HG02642 (cell line): ENCODE data around the gene OR2A12.
"Not testable (repeated sequence)": the region's sequence is repeated elsewhere in the genome, so short reads cannot be mapped to it uniquely, and the experiment has no call there.

ENCODE experiments used
- ATAC-seq: cut with Tn5 transposase; IDR thresholded peaks from one replicate; pipeline ENCODE4 v1.9.1; 2021; ENCODE audit warnings: mild to moderate bottlenecking; ENCODE audit not compliant: unreplicated experiment, poor library complexity

Gene OR2A12, protein sequence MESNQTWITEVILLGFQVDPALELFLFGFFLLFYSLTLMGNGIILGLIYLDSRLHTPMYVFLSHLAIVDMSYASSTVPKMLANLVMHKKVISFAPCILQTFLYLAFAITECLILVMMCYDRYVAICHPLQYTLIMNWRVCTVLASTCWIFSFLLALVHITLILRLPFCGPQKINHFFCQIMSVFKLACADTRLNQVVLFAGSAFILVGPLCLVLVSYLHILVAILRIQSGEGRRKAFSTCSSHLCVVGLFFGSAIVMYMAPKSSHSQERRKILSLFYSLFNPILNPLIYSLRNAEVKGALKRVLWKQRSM

GRCh38 chr7:144085978-144086377, at the start of gene OR2A12:
OR2A12 (plus strand) TSS chr7:144086278; CDS start chr7:144095108, 8,830 bp downstream.
- no peak for ATAC-seq

DNA sequence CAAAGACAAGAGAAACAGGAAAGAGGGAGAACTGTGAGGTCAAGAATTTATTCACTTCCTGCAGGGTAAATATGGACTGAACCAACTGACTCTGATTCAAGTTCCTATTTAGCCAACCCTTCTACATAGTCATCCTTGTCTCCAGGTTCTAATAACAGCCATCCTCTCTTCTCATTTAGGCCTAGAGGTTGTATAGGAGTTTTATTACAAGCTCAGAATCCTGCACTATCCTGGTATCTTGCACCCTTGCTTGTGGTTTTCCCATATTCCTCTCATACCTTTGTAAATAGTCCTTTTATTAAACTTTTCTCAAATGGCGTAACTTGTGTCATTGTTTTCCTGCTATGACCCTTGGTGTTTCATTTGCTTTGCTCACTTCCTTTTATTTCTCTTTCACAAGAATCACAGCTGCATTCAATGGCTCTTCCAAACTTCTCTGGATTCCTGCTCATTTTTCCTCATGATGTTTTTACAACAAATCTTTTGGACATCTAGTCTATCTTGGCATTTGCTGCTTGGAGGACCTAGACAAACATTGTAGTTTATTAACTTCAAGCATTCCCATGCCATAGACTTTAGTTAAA, 49.7 kb upstream of the OR2A12 start:
- no peak for ATAC-seq

- no peak for ATAC-seq
These were observed 48.6 kb upstream of the OR2A12 start for GRCh38 chr7:144037414-144038035.

GRCh38 chr7:144038887-144039286, 47.2 kb upstream of the OR2A12 start:
- no peak for ATAC-seq

DNA sequence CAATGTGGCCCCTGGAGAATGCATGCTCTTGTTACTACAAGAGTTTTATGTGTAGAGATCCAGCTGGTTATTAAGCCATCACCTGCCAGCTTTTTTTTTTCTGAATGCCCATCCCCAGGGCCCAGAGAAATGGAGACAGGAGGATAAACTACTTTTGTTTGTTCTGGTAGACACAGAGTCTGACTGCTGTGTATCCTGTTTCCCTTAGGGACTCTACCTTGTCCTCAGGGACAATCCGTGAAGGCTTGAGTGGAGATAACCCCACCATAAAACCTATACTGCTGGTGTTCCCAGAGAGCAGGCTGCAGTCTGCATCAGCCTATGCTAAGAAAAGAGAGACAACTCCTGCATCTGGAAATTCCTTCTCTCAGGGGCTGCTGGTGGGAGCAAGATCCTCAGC, 37.4 kb upstream of the OR2A12 start, which contains the start of gene OR2A5:
Gene OR2A5, plus strand, starts transcription at position 301 of the 400 bp plus-strand sequence. CDS start 1,454 bp downstream, outside the sequence.
- no peak for ATAC-seq

DNA sequence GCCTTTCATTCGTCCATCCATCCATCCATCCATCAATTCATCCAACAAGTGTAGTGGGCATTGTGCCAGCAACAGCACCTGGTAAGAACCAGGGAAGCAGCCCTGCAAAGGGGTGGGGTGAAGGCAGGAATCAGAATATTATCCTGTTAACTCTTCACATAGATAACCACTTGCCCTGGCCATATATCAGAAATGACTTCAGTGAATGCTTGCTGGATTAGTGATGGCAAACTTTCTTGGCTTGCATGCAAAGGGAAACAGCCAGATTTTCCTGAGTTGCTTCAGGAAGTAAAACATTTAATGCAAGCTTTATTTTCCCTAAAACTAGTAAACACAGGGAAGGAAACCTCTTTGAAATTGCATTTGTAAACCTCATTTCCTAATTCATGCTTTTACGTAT, 36.6 kb upstream of the OR2A12 start:
- no peak for ATAC-seq

- no peak for ATAC-seq
These were observed 36.0 kb upstream of the OR2A12 start for GRCh38 chr7:144050093-144050492.

DNA sequence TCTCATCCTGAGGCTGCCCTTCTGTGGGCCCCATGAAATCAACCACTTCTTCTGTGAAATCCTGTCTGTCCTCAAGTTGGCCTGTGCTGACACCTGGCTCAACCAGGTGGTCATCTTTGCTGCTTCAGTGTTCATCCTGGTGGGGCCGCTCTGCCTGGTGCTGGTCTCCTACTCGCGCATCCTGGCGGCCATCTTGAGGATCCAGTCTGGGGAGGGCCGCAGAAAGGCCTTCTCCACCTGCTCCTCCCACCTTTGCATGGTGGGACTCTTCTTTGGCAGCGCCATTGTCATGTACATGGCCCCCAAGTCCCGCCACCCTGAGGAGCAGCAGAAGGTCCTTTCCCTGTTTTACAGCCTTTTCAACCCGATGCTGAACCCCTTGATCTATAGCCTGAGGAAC, 35.2 kb upstream of the OR2A12 start:
- not testable (repeated sequence) for ATAC-seq

GRCh38 chr7:144057954-144058353, 28.1 kb upstream of the OR2A12 start:
- ATAC-seq, result no peak

DNA sequence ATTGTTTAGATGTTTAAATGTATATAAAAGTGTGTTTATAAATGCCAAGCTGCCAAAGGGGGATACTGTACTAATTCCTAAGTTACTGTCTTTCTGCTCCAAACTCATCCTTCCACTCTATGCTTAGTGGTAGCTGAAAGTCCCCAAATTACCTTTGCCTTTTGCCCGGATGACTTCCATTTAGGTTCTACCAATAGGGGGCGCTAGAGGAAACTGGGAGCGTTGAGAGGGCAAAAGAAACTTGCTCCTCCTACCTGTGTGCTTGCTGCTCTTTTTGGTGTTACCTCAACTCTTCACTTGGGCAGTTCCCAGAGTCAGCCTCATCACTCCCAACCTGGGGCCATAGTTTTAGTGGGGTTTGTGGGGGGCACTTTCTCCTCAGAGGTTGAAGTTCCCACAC, 22.4 kb upstream of the OR2A12 start:
- ATAC-seq, result no peak

- ATAC-seq, result no peak
These were observed 16.6 kb upstream of the OR2A12 start, which contains the start of gene OR2A25 for GRCh38 chr7:144069511-144069910. OR2A25 (plus strand) TSS chr7:144069811; CDS start chr7:144074220, 4,409 bp downstream.

- ATAC-seq, result no peak
These were observed 16.1 kb upstream of the OR2A12 start for GRCh38 chr7:144069953-144070352.

GRCh38 chr7:144074374-144074773, 11.7 kb upstream of the OR2A12 start:
- ATAC-seq, result no peak

GRCh38 chr7:144086730-144087129, 652 bp downstream of the OR2A12 start:
- no peak for ATAC-seq

GRCh38 chr7:144087230-144087629, 1.2 kb downstream of the OR2A12 start:
- ATAC-seq, result no peak

GRCh38 chr7:144090667-144091066, 4.6 kb downstream of the OR2A12 start:
- no peak for ATAC-seq

GRCh38 chr7:144098776-144099175, 12.7 kb downstream of the OR2A12 start:
- no peak for ATAC-seq

- no peak for ATAC-seq
These were observed 14.5 kb downstream of the OR2A12 start for GRCh38 chr7:144100607-144101006.

DNA sequence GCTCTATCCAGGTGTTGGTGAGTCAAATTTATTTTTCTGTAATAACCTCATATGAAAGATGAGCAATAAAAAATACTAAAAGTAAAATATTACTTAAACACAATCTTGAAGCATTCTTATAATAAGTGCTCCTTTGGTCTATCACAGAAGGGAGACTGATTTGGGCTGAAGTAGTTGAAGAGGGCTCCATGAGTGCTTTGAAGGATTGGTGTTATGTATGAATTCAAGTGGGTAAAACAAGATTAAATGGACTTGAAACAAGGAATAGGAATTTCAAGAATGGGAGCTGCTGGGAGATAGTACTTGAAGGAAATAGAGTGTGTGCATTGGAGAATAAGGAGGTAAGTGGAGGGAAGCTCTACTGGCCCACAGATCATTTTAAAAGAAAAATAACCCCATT, 16.0 kb downstream of the OR2A12 start:
- no peak for ATAC-seq

GRCh38 chr7:144105211-144105610, 19.1 kb downstream of the OR2A12 start:
- ATAC-seq, result no peak

DNA sequence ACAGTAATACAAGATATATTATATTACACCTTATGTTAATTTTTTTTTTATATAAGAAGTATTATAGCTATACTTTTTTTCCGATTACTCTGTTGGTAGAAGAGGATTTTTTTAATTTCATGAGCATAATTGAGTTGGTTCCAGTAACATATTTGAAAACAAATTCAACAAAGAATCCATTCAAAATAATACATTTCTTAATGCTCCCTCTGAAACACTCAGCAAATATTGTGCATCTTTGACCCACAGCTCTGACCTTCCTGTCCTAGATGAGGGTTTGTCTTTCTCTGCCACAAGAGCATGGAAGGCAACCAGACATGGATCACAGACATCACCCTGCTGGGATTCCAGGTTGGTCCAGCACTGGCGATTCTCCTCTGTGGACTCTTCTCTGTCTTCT, 23.2 kb downstream of the OR2A12 start, which contains the start of gene OR2A2:
Gene OR2A2, plus strand, starts transcription at position 301 of the 400 bp plus-strand sequence. Its CDS starts 0 bp downstream, at position 301.
- ATAC-seq, result no peak
